ENCODE results near the gene IRAK1.

DNA sequence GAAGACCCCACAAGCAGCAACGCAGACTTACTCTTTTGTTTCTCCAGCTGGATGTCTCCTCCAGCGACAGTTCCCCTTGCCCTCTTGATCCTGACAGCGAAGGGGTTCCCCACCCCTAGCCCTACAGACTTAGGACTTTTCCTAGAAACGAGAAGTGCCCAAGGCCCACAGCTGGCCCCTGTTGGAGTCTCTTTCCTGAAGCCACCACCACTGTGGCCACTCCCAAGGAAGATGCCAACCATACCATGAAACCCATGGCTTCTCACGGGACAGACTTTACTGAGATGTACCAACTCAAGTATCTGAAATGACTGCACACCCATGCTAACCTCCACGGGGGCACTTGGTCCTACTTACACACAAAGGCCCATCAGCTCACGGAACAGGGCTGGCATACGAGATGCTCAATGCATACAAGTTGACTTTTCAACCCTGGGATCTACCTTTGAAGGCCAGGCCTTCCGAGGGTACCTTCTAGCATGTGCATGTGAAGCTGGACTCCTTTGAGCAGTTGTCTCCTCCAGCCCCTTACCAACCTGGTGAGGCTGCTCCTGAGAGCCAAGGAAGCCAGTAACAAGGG, 924 bp upstream of the IRAK1 start:
- TF ChIP-seq, protein P1, sequence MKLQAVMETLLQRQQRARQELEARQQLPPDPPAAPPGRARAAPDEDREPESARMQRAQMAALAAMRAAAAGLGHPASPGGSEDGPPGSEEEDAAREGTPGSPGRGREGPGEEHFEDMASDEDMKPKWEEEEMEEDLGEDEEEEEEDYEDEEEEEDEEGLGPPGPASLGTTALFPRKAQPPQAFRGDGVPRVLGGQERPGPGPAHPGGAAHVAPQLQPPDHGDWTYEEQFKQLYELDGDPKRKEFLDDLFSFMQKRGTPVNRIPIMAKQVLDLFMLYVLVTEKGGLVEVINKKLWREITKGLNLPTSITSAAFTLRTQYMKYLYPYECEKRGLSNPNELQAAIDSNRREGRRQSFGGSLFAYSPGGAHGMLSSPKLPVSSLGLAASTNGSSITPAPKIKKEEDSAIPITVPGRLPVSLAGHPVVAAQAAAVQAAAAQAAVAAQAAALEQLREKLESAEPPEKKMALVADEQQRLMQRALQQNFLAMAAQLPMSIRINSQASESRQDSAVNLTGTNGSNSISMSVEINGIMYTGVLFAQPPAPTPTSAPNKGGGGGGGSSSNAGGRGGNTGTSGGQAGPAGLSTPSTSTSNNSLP (IDR thresholded peaks at IDR 0.05; ENCODE audit: borderline replicate concordance, low read depth, low read length), result no peak
- TF ChIP-seq, protein P2, sequence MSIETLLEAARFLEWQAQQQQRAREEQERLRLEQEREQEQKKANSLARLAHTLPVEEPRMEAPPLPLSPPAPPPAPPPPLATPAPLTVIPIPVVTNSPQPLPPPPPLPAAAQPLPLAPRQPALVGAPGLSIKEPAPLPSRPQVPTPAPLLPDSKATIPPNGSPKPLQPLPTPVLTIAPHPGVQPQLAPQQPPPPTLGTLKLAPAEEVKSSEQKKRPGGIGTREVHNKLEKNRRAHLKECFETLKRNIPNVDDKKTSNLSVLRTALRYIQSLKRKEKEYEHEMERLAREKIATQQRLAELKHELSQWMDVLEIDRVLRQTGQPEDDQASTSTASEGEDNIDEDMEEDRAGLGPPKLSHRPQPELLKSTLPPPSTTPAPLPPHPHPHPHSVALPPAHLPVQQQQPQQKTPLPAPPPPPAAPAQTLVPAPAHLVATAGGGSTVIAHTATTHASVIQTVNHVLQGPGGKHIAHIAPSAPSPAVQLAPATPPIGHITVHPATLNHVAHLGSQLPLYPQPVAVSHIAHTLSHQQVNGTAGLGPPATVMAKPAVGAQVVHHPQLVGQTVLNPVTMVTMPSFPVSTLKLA (conservative IDR thresholded peaks at IDR 0.05), result no peak
- TF ChIP-seq SRSF7 (optimal IDR thresholded peaks at IDR 0.05; ENCODE audit: low read depth, low read length) (no peak), ZNF165 (CRISPR knock-in tag; IDR thresholded peaks at IDR 0.05; ENCODE audit: borderline replicate concordance) (no peak), ETV6 (IDR thresholded peaks at IDR 0.05; ENCODE audit: borderline replicate concordance in 1 of 2, low read depth in 2 of 2, low read length in 1 of 2) (no peak), ETV6 (CRISPR knock-in tag; IDR thresholded peaks at IDR 0.05; ENCODE audit: borderline replicate concordance) (no peak), POLR2A (conservative IDR thresholded peaks at IDR 0.05) (no peak), TAF7 (tag; IDR thresholded peaks at IDR 0.05) (no peak), NR2C1 (IDR thresholded peaks at IDR 0.05) (no peak), NR2C1 (tag; IDR thresholded peaks at IDR 0.05) (no peak), MEF2A (IDR thresholded peaks at IDR 0.05; ENCODE audit: control insufficient read depth, low read depth, low read length) (no peak), NBN (IDR thresholded peaks at IDR 0.05; ENCODE audit: low read depth) (no peak), CREB1 (IDR thresholded peaks at IDR 0.05) (no peak), CREB1 (CRISPR knock-in tag; IDR thresholded peaks at IDR 0.05) (no peak), ZNF224 (CRISPR knock-in tag; IDR thresholded peaks at IDR 0.05) (no peak)
- TF ChIP-seq, protein P3, sequence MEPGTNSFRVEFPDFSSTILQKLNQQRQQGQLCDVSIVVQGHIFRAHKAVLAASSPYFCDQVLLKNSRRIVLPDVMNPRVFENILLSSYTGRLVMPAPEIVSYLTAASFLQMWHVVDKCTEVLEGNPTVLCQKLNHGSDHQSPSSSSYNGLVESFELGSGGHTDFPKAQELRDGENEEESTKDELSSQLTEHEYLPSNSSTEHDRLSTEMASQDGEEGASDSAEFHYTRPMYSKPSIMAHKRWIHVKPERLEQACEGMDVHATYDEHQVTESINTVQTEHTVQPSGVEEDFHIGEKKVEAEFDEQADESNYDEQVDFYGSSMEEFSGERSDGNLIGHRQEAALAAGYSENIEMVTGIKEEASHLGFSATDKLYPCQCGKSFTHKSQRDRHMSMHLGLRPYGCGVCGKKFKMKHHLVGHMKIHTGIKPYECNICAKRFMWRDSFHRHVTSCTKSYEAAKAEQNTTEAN (CRISPR knock-in tag; IDR thresholded peaks at IDR 0.05), result no peak
